GM18907 (cell line): ENCODE data around the gene ZNF783.

Source experiments
- ATAC-seq: cut with Tn5 transposase; IDR thresholded peaks from one replicate; pipeline ENCODE4 v1.9.1; 2021; ENCODE audit warnings: mild to moderate bottlenecking, moderate library complexity; ENCODE audit not compliant: unreplicated experiment

Gene ZNF783

DNA sequence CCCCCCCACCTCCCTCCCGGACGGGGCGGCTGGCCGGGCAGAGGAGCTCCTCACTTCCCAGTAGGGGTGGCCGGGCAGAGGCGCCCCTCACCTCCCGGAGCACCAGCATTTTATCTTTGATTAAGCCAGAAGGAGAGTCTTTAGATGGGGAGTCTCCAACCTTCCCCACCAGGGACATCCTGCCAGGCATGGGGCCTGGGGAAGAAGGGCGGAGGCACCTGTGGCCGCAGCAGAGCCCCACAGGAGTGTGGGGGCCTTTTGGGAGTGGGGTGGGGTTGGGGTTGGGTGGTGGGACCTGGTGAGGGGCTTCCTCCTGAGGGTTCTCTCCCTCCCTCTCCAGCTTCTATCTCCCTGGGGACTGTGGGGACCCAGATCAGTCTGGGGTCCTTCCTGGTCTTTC lies 18.2 kb downstream of the ZNF783 start:
- ATAC-seq: no peak

DNA sequence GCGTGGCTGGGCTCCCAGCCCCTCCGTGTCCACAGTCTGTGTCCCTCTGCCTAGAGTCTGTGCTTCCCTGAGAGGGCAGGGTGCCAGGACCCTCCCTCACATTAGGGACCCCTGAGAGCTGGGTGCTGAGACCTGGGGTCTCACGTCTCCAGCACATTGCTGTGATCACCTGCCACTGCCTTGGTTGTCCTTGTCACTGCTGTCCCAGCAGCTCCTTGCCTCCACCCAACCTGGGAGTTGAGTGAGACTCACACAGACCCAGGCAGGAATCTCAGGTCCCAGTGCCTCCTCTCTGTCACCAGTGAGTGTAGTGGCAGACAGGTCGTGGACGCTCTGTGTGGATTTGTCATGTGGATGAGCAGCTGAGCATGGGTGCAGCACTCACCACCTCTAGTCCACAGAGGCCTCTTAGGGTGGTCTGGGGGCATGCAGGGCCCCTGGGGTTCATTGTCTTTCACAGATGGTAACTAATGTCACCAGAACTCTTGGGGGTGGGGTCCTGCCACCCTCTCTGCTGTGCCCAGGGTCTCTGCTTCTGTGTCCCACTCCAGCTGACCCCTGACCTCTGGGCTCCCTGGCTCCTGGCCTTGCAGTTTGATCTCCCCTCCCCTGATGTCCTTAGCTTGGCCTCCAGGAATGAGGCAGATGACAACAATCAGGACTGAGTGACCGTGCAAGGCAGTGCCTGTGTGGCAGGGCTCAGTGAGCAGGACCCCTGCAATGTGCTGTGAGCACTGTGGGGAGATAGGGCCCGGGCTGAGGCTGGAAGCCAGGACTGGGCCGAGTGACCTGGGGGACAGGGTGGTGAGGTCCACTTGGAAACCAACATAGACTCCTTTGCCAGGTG lies 18.9 kb downstream of the ZNF783 start:
- ATAC-seq: no peak

- ATAC-seq: no peak
Observed at GRCh38 chr7:149281508-149282330, 19.7 kb downstream of the ZNF783 start.

DNA sequence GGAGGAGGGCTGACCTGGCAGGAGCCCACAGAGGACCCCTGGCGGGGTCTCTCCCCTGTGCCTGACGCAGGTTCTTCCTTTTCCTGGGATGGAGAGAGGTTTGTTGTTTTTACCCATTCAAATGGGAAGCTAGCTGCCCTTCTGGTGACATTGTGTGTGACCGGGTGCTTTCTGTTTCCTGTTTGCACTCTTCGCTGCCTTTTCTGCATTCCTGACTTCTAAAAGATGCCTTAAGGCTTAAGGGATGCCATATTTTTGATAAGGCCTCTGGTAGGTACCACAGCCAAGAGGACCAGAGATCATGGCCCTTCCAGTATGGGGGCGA lies 20.3 kb downstream of the ZNF783 start:
- no peak for ATAC-seq

- no peak for ATAC-seq
Observed at GRCh38 chr7:149283321-149283720, 21.3 kb downstream of the ZNF783 start.

DNA sequence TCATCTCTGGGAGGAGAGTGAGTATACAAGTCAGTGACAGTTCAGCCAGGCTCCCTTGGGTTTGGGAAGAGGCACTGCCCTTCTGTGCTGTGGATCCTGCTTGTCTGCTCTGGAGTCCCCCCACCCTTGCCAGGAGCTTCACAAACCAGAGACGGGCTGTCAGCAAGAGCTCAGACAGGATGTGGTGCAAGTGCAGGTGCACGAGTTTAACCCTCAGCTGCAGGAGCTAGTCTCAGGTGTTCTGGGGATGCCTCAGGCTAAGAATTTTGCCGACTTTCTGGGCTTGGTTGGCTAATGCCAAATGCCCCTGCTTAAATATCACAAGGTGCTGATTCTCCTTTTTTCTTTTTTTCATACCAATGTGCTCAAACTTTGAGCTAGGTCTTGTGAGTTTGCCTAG lies 22.3 kb downstream of the ZNF783 start:
- ATAC-seq: peak; percentile 26

DNA sequence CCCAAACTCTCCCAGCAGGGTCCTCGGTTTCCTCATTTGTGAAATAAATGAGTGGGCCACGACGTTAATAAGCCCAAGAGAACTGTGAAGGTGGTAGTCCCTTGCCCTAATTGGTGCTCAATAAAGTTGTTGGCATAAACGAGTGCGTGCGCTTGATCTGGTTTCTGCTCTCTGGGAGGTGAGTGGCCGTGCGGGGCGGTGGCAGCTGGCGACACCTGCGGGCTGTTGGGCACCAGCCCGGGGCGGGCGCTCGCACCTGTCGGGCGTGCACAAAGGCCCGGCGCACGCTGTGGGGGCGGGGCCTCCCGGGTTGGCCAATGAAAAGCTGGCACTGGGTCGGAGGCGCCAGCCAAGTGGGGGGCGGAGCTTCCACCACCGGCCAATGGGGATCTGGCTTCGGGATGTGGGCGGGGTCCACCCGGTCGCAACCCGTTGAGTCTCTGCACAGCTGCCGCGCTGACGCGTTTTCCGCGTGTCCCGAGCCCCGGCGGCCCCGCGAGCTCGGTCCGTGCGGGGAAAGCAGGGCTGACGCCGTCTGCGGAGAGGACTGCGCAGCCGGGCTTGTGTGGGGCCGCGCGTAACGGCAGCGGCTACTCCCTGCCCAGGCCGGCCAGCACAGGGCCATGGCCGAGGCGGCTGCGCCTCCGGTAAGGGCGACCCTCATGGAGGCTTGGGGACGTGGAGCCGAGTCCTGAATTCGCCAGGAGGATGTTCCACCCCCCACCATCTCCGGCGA lies 23.0 kb downstream of the ZNF783 start:
- peak; percentile 95 for ATAC-seq

GRCh38 chr7:149285603-149286002 lies 23.6 kb downstream of the ZNF783 start:
- ATAC-seq: peak; percentile 3

- ATAC-seq: no peak
Observed at GRCh38 chr7:149286811-149287400, 24.9 kb downstream of the ZNF783 start.

GRCh38 chr7:149287622-149288021 lies 25.6 kb downstream of the ZNF783 start:
- ATAC-seq: no peak

DNA sequence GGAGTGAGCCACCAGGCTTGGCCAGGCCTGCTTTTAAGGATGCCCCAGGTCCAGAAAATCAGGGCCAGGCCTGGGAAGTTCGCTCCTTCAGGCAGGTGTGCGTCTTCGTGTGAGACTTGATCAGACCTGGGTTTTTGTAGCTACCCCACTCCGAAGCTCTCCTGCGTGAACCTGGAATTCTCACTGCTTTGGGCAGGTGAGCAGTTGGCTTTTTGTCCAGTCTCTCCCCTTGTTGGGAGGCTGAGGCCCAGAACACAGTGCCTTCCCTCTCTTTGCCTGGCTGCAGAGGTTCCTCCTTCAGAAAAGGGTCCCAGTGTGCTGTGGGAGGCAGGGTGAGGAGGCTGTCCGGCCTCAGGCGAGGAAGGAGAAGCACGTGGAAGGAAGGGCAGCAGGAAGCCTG lies 27.3 kb downstream of the ZNF783 start:
- no peak for ATAC-seq

DNA sequence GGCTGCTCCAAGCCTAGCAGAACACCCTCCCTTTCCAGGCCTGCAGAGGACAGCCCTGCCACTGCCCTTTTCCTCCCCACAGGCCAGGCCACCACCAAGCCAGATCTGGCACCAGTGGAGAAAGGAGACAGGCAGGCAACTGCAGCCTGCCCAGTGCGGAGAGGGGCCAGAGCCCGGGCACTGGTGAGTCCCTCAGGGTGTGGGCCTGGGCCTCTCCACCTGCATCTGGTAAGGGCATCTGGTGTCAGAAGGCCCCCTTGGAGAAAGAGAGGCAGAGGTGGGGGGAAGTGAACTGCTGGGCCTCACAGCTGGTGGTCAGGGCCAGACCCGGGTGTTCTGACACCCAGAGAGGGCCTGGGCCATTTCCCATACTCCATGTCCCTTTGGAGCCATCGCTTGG lies 27.9 kb downstream of the ZNF783 start:
- no peak for ATAC-seq

- no peak for ATAC-seq
Observed at GRCh38 chr7:149291036-149291780, 29.2 kb downstream of the ZNF783 start.

DNA sequence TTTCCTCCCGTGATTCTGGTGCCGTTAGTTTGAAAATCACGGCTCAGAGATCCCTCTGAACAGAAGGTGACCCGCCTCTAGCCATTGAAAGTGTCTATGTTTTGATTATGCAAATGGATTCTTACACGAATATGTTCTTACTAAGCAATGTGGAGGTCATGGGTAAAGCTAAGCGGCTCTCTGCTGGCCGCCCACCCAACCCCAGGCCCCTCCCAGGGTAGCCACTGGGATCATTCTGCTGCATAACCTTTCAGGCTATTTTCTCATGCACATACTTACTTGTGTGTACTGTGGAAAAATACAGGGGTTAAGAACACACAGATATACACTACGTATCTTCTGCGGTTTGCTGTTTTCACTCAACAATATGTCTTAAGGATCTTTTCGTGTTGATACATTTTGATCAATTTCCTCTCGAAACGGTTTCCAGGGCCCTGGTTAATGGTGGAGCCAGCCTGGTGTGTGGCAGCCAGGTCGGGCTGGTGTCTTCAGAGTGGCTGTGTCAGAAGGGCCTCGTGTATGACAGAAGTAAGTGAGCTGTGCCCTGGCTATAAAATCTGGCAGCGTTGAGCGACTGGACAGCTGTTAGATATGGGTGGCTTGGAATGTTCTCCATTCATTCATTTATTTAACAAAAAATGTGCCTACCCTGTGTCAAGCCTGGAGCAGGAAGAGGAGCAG lies 29.9 kb downstream of the ZNF783 start:
- no peak for ATAC-seq

DNA sequence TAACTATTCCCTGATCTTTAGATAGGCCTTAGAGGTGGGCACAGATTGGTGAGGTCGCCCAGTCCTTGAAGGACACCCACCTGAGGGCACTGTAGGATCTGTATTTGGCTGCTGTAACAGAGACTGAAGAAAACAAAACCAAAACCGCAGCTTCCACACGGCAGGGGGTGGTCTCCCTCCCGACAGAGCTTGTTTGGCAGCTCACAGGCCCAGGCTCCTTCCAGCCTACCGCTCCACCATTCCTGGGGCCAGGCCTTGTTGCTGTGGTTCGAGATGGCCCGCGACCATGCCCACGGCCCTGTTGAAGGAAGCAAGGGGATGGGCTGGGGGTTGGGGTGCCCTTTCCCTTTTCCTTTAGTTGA lies 30.4 kb downstream of the ZNF783 start:
- no peak for ATAC-seq

DNA sequence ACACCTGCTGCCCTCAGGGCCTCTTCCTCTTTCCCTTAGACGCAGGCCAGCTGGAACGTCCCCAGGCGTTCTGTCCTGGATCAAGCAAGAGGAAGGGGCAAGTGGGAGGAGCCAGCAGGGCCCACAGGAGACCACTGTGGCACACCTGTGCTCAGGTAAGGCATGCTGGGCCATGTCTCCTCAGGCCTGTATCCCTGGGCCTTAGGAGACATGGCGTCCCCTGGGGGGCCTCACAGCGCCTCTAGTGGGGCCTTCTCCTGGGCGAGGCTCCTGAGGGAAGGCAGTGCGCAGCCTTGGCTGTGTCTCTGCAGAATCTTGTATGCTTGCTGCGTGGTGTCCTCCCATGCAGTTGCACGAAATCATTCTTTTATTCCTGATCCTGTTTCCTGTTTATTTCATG lies 31.3 kb downstream of the ZNF783 start:
- ATAC-seq: no peak

- ATAC-seq: no peak
Observed at GRCh38 chr7:149293946-149294633, 32.1 kb downstream of the ZNF783 start.

GRCh38 chr7:149294634-149295480 lies 32.9 kb downstream of the ZNF783 start:
- no peak for ATAC-seq

DNA sequence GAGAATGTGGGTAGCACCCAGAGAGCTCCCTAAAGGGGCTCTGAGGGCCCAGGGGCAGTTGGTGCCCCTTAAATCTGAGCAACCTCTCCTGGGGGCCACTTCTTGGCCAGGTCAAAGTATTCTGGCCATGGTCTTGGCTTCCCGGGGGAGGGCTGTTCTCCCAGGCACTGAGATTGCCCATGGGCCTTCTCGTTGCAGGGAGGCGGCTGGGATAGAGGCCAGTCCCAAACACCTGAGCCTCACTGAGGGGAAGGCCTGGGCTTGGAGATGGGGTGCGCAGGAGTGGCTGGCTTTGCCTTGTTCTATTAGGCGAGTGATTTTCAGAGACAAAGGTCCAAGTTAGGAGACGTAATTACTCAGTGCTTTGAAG lies 33.5 kb downstream of the ZNF783 start:
- ATAC-seq: no peak
